HG02588 (cell line): ENCODE measurements around the gene BCDIN3D.
"Not testable (repeated sequence)": the region's sequence is repeated elsewhere in the genome, so short reads cannot be mapped to it uniquely, and the experiment has no call there.

Source experiments
- ATAC-seq: cut with Tn5 transposase; IDR thresholded peaks from one replicate; pipeline ENCODE4 v1.9.1; 2021; ENCODE audit warnings: mild to moderate bottlenecking, moderate library complexity; ENCODE audit not compliant: unreplicated experiment

Gene BCDIN3D

DNA sequence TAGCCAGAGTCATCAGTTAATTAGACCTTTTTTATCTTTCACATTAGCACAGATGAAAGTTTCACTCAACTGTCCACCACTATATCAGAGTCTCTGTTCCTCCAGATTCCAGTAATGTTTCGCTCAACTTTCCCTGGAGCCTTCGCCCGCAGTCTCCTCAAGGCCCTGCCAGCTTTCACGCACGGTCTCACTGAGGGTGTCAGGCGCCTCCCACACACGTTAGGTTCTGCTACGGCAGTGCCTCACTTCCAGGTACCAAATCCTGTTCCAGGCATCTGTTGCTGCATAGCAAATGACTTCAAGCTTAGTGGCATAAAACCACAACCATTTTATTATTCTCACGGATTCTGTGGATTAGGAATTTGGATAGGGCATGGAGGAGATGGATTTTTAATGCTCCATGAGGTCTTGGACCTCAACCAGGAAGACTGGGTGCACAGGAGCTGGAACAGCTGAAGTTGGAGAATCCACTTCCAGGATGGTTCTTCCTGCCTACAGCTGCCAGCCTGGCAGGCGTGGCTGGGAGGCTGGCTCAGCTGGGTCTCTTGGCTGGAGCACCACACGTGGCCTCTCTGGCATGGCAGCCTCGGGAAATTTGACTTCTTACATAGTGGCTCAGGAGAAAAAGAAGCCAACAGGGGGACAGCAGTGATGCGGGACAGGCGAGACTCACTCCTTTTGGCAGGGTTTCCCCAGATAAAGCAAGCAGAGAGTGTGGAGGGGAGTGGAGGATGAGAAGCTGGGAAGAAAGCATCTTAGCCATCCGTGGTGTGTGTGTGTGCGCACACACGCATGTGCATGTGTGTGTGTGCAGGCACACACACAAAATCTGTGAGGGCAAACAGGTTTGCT, 21.3 kb upstream of the BCDIN3D start:
- no peak for ATAC-seq

- not testable (repeated sequence) for ATAC-seq
These were observed 18.0 kb upstream of the BCDIN3D start for GRCh38 chr12:49860921-49861320.

DNA sequence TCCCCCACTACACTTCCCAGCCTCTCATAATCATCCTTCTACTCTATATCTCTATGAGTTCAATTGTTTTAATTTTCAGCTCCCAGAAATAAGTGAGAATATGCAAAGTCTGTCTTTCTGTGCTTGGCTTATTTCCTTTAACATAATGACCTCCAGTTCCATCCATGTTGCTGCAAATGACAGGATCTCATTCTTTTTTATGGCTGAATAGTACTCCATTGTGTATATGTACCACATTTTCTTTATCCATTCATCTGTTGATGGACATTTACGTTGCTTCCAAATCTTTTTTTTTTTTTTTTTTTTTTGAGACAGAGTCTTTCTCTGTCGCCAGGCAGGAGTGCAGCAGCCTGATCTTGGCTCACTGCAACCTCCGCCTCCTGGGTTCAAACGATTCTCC, 13.0 kb upstream of the BCDIN3D start:
- not testable (repeated sequence) for ATAC-seq

DNA sequence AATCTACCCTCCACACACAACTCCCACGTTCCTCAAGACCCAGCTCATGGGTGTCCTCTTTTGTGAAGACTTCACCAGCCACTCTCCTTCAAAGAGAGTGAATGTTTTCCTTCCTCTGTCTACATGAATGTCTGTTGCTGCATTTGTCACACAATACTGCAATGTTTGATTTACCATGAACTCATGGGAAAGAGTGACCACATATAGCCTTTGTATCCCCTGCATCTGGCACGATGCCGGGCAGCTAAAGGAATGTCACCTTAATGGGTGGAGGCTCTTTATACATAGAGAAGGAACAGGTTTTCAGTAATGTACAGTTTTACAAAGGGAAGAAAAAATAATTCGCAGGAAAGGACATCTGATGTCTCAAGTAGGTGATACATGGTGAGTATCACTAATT, 12.1 kb upstream of the BCDIN3D start:
- no peak for ATAC-seq

- ATAC-seq: no peak
These were observed 10.8 kb upstream of the BCDIN3D start for GRCh38 chr12:49853671-49854070.

DNA sequence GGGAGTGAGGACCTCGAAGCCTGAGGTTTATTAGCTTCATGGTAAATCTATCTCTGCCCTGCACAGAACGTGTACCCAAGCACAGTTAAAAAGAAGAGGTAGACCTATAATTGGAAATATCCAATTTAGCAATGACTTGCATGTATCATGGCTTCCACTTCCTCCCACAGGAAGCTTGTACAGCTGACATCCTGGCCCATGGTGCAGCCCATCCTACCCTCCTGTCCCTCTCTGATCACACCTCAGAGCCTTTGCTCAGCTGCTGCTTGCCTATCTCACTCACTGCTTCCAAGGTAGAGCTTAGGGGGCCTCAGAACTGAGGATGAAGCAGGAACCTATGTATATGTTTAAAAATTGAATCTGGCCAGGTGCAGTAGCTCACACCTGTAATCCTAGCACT, 4.3 kb upstream of the BCDIN3D start:
- no peak for ATAC-seq

DNA sequence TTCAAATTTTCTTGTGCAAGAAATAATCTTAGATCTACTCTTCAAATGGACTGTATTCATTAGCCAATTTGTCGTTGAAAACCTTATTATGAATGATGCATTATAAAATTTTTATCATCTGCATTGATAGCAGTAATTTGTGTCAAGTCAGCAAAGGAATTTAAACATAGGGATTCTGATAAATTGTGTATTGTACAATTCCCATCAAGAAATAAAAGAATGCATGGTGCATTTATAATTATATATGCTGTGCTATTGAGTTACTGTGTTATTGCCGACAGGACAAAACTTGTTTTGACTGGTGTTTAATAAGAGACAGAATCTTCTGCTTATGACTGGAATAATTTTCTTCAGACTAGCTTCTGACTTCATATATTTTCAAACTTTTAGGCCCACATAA, 3.1 kb upstream of the BCDIN3D start:
- ATAC-seq: no peak

GRCh38 chr12:49843876-49844437, 1.1 kb upstream of the BCDIN3D start:
- ATAC-seq: no peak

DNA sequence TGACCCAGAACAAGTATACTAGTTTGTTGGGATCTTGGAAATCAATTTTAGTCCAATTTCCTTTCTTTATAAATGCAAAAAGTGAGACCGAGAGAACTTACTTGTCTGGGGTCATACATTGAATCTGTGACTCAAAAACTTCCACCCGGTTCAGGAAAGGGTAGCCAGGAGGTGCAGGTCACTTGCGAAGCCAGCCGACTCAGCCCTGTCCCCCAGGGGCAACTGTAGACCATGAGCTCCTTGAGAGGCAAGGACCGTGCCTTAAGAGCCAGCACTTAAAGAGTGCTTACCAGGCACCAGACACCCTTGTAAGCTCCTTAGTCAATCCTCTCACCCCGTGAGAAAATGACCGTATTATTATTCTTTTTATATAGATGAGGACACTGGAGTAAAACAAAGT, 505 bp upstream of the BCDIN3D start:
- no peak for ATAC-seq

GRCh38 chr12:49838973-49839633, 3.8 kb downstream of the BCDIN3D start:
- no peak for ATAC-seq

GRCh38 chr12:49832836-49833421, 10.0 kb downstream of the BCDIN3D start:
- no peak for ATAC-seq

- no peak for ATAC-seq
These were observed 11.2 kb downstream of the BCDIN3D start for GRCh38 chr12:49831717-49832116.

DNA sequence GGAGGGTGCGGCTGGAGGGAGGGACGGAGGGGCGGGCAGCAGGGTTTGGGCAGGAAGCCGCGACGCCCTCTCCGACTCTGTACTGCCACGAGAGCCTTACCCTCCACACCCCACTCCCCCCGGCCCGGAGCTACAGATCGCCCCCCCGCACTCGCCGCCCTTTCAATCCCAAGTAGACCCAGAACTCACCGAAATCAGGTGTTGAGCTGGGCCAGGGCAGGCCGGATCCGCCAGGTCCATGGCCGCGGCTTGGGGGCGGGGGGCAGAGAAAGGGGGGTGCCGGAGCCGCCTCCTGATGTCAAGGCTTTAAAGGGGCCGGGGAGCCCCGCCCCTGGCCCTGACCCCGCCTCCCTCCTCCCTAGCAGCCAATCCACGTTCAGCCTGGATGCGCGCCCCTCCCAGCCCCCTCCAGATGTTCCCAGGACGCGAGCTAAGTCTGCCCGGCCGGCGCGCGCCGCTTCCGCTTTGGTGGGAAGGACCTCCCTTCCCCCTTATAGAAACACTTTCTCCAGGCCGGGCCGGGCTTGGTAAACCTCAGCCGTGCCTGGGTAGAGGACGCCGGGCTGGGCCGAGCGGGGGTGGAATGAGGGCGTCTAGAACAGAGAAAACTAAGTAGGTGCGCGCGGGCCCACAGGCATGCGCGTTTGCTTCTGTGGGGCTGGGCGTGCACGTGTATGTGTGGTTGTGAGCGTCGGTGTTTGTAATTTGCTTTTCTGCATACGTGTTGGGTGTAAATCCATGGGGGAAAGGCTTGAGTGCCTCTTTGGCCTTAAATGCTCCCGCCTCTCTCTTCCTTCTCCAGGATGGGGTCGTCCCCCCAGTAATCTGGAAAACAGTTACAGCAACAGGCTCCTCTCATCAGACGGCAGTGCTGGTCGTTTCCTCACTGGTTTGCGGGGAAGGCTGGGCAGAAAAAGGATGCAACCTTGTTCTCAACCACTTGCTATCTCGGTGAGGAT, 14.5 kb downstream of the BCDIN3D start, which contains the start of gene NCKAP5L:
Gene NCKAP5L, minus strand, starts transcription at position 281 of the 959 bp plus-strand sequence. CDS start 24,369 bp downstream, outside the sequence.
- ATAC-seq: peak; percentile 80

DNA sequence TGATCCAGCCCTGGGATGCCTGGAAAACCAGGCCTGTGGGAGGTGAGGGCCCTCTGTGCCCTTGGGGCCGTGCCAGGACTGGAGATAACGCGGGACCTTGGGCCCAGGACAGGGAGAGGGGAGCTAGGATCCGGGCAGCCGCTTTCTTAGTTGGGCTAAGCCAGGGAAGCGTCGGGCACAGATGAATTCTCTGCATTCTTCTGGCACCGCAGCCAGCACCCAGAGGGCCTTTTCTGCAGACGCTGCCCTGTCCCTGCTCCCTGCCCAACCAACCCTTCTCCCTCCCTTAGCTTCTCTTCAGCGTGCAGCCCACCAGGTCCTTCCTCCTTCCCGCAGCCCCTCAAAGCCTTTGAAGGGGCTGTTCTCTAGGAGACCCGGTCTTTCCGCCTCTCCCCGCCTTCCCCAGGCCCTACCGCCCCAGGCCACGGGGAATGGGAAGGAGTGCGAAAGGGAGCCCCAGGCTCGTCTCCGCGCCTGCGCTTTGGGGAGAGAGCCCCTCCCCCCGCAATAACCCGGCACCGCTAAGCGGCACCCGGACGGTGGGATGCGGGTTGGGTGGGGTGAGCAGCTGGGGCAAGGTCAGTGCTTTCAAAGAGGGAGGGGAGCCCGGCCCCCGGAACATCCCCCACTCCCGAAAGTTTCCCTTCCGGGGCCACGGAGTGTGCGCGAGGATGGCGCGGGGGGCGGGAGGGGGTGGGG, 15.4 kb downstream of the BCDIN3D start:
- peak; percentile 16 for ATAC-seq

DNA sequence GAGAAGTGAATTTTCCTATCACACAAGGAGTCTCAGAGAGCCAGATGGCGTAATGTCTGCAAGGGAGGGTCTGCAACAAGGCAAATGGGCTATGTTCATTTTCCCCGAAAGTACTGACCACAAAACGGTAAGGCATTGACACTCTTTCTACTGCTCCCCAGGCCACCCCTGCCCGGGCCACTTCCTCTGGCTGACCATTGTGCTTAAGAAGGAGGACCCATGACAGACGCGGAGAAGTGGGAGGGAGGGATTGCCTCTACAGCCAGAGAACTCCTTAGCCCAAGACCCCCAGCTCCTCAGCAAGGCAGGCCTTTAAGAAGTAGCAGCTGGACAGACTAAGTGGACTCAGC, 15.9 kb downstream of the BCDIN3D start:
- ATAC-seq: no peak

DNA sequence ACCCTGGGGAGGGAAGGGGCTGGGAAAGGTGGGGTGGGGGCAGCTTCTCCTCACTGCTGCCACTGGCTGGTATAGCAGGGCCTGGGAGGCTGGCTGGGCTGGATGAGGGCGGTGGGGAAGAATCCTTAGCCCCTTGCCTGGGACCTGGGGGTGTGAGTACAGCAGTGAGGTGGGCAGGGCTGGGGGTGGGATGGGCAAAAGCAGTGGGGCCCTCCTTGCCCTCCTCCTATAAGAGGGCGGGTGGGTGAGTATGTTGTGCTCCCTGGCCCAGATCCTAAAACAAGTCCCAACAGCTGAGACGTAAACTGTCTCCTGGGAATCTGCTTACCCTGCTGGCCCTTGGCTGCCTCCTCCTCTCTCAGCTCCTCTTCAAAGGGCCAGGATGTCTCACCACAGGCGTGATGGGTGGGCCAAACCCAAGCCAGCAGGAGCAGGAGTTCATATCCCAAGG, 16.9 kb downstream of the BCDIN3D start:
- no peak for ATAC-seq

DNA sequence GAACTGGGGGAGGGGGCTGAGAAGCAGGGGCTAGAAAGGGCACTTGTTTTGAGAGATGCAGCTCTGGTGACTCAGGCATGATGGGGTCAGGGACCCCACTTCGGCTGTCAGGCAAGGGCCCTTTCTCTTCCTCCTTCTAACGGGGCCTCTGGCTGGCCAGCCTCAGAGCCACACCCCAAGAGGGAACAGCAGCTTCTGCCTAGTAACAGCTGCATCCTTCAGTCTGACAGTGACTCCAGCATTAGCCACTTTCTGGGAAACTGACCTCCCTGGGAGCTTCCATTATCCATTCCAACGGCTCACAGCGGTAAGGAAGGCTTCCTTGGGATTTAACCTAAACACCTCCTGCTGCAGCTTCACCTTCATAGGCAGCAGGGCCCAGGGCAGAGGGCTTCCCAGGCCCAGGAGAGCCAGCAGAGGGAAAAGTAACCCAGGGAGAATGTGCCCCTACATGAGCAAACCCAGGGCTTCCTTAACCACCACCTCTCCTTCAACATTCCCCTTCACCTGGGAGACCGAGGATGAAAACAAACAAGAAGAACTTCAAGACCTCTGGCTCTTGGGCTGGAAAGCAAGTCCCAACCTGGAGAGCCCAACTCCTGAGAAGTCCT, 17.4 kb downstream of the BCDIN3D start:
- no peak for ATAC-seq

DNA sequence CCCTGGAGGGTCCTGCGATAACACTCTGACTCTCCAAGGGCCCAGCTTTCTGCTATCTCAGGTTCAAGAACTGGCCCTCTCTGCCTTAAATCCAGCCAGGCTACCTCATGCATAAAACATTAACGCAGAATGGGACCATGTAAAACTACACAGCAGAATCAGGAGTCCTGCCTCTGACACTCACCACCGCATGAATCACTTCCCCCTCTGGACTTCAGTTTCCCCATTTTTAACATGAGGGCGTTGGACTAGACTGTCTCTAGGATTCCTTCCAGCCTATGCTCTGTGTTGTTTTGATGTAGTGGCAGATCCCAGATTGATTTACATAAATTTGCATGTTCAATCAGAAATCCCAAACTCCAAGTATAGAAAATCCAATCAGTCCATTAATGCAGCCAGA, 18.0 kb downstream of the BCDIN3D start:
- ATAC-seq: no peak

DNA sequence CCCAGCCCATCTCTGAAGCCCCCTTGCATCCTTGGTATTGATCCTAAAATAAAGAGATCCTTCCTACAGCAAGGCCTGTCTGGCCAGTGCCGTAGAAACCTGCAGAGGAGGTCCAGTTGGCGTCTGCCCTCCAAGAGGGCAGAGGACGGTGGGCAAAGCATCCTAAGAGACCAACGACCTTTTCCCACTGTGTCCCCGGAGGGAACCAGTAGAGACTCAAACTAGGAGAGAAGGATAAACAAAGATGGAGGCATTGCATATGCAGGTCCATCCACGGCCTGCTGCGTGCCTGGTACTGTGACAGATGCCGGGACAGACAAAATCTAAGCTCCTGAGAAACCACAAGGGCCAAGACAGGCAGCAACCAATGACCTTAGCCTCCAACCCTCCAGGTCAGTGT, 18.5 kb downstream of the BCDIN3D start:
- ATAC-seq: no peak
